GM12865 (cell line): Measurements from ENCODE around the gene ZBED4.

Experiments
- DNase-seq: peaks from one replicate; pipeline ENCODE4 v3.0.0; 2010; ENCODE audit warnings: low read depth
- H3K4me3 ChIP-seq: 2 replicates; pipeline ENCODE4 v1.5.1; 2011; ENCODE audit warnings: mild to moderate bottlenecking, low read depth, low read length, control low read depth
- TF ChIP-seq, protein P1 (sequence below): IDR thresholded peaks from 2 replicates; pipeline ENCODE4 v1.5.1; 2011; ENCODE audit warnings: low read length, control low read depth, low read depth, inconsistent platforms; ENCODE audit not compliant: insufficient read depth; ENCODE audit errors: missing control alignments

Gene ZBED4, protein sequence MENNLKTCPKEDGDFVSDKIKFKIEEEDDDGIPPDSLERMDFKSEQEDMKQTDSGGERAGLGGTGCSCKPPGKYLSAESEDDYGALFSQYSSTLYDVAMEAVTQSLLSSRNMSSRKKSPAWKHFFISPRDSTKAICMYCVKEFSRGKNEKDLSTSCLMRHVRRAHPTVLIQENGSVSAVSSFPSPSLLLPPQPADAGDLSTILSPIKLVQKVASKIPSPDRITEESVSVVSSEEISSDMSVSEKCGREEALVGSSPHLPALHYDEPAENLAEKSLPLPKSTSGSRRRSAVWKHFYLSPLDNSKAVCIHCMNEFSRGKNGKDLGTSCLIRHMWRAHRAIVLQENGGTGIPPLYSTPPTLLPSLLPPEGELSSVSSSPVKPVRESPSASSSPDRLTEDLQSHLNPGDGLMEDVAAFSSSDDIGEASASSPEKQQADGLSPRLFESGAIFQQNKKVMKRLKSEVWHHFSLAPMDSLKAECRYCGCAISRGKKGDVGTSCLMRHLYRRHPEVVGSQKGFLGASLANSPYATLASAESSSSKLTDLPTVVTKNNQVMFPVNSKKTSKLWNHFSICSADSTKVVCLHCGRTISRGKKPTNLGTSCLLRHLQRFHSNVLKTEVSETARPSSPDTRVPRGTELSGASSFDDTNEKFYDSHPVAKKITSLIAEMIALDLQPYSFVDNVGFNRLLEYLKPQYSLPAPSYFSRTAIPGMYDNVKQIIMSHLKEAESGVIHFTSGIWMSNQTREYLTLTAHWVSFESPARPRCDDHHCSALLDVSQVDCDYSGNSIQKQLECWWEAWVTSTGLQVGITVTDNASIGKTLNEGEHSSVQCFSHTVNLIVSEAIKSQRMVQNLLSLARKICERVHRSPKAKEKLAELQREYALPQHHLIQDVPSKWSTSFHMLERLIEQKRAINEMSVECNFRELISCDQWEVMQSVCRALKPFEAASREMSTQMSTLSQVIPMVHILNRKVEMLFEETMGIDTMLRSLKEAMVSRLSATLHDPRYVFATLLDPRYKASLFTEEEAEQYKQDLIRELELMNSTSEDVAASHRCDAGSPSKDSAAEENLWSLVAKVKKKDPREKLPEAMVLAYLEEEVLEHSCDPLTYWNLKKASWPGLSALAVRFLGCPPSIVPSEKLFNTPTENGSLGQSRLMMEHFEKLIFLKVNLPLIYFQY

DNA sequence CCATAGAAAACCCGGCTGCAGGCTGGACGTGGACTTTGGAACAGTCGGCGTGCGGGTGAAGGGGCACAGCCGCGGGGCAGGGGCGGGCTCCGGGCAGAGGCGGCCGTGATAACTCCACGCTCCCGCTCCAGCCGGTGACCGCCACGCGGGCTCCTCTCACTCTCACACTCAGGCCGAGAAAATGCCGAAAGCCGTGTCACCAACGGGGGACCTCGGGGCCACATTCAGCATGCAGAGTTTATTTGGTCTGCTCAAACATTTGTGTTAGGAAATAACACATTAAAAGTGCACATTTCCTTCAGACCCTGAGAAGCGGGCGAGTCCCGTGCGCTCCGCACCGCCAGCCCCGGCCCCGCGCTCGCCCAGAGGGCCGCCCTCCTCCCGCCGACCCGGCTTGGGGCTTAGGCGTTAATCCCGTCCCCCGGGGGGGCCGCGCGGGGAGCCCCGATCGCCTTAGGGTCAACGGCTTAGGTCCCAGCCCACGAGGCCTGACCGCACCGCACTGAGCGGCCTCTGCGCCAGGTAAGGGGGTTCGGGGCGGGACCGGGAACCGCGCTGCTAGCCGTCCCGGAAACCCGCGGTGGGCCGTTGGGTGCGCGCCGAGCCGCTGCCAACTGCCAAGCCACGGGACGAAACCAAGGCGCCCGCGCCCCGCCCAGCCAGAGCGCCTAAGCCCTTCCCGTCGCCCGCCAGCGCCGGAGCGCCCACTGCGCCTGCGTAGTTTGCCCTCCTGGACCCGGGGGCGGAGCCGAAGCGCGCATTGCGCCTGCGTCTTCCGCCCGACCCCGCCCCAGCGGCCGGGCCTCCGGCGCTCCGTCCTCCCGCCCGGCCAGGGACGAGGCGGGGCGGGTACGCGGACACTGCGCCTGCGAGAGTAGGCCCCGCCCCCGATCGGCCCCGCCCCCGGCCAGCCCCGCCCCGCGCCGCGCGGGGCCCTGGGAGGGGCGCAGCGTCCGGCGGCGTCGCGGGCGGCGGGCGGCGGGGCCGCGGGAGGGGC lies at the start of gene ZBED4:
ZBED4 (plus strand) TSS at position 947 of the 997 bp plus-strand sequence. CDS start 29,819 bp downstream, outside the sequence.
- TF ChIP-seq, protein P1, sequence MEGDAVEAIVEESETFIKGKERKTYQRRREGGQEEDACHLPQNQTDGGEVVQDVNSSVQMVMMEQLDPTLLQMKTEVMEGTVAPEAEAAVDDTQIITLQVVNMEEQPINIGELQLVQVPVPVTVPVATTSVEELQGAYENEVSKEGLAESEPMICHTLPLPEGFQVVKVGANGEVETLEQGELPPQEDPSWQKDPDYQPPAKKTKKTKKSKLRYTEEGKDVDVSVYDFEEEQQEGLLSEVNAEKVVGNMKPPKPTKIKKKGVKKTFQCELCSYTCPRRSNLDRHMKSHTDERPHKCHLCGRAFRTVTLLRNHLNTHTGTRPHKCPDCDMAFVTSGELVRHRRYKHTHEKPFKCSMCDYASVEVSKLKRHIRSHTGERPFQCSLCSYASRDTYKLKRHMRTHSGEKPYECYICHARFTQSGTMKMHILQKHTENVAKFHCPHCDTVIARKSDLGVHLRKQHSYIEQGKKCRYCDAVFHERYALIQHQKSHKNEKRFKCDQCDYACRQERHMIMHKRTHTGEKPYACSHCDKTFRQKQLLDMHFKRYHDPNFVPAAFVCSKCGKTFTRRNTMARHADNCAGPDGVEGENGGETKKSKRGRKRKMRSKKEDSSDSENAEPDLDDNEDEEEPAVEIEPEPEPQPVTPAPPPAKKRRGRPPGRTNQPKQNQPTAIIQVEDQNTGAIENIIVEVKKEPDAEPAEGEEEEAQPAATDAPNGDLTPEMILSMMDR: no peak
- H3K4me3 ChIP-seq: peak within 1 kb of the TSS; percentile 83
- peak; percentile 98 for DNase-seq

DNA sequence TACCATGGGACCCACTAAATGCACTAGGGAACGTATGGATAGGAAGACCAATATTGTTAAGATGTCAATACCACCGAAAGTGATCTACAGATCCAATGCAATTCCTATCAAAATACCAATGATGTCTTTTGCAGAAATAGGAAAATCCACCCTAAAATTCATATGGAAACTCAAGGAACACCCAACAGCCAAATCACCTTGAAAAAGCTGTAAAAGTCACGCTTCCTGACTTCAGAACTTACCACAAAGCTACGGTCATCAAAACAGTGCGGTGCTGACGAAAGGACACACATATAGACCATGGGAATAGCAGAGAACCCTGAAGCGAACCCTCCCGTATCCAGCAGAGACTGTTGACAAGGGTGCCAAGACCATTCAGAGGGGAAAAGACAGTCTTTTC lies 46.5 kb upstream of the ZBED4 start:
- TF ChIP-seq, protein P1: no peak
- no peak for DNase-seq
- no peak overlapping the region for H3K4me3 ChIP-seq

DNA sequence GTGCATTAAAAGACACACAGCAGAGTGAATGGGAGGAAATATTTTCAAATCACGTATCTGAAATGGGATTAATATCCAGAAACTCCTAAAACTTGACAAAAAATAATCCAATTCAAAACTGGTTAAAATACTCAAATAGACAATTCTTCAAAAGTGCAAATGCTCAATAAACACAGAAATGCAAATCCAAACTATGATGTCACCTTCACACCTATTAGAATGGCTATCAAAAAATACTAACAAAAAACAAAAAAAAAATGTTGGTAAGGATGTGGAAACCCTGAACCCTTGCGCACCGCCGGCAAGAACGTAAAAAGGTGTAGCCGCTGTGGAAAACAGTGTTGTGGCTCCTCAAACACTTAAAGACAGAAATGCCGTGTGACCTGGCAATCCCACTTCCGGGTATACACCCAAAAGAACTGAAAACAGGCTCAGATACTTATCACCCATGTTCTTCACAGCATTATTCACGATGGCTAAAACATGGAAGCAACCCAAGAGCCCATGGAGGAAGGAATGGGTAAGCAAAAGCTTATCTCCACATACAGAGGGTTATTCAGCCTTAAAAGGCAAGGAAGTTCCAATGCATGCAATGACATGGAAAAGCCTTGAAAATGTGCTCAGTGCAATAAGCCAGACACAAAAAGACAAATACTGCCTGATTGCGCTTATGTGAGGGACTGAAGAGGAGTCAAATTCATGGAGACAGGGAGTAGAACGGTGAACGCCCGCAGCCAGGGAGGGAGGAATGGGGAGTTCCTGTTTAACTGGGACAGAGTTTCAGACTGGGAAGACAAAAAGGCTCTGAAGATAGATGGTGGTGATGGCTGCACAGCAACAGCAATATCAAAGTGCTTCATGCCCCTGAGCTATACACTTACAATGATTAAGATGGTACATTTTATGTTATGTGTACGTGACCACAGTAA lies 45.6 kb upstream of the ZBED4 start:
- DNase-seq: no peak
- no peak overlapping the region for H3K4me3 ChIP-seq
- TF ChIP-seq, protein P1: no peak

DNA sequence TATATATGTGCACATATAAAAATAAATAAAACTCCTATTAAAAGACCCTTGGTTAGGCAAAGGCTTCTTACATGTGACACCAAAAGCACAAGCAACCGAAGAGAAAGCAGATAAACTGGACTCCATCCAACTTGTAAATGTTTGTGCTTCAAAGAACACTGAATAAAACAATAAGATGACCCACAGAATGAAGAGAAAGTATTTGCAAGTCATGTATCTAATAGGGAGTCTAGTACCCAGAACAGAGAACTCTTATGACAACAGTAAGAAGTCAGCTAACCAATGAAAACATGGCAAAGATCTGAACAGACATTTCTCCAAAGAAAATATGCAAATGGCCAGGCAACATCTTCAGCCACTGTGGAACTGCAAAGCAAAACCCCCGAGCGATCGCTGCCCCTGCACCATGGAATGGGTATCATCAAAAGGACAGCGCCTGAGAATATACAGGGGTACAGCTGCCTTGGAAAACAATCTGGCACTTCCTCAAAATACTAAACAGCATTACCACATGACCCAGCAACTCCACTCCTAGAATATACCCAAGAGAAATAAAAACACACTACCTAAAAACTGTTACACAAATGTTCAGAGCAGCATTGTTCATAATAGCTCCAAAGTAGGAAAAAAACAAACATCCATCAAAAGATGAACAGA lies 43.2 kb upstream of the ZBED4 start:
- TF ChIP-seq, protein P1: no peak
- no peak overlapping the region for H3K4me3 ChIP-seq
- DNase-seq: no peak

DNA sequence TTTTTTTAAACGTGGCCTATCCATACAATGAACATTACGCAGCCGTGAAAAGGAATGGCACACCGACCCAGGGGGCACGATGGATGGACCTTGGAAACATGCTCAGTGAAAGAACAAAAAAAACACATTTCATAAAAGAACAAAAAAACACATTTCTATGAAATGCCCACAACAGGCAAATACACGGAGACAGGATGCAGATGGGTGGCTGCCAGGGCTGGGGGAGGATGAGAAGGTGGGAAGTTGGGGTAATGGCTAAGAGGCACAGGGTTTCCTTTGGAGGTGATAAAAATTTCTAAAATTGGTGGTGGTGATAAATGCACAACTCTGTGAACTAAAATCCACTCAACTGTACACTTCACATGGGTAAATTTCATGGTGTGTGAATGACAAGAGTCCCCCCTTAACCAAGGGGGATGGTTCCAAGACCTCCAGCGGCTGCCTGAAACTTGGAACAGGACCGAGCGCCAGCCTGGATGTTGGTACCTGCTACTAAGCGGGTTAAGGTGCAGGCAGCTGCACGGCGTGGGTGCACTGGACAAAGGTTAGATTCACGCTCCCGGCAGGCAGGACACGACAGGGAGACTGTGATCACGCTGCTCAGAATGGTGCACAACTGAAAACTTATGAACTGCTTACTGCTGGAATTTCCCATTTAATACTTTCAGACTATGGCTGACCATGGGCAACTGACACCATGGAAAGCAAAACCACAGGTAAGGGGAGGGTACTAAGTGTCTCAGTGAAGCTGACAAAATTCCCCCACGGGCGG lies 42.4 kb upstream of the ZBED4 start:
- DNase-seq: no peak
- TF ChIP-seq, protein P1: no peak
- no peak overlapping the region for H3K4me3 ChIP-seq
